ENCODE results near the gene MUC15. TPM values are rescaled to one million over a fixed set of nuclear protein-coding genes. Genes with fewer than 3 reads are reported as not detected.

The MUC15 gene
- total RNA-seq, 1 experiment from 2014 or later: not detected

GRCh38 chr11:26569646-26570045 is 2.4 kb downstream of the MUC15 start:
- Mint-ChIP-seq H3K27me3 (ENCODE audit: low read depth) (no peaks in the 10 kb centered on the region), H3K27ac (no peak overlapping the region), H3K9me3 (no peaks in the 10 kb centered on the region), H3K4me1 (peaks cover 20% of the 10 kb centered on the region), H3K36me3 (no peaks in the 10 kb centered on the region), H3K4me3 (no peak overlapping the region)
- ATAC-seq: no peak
- no peak for TF ChIP-seq IRF2 (CRISPR knock-in tag; IDR thresholded peaks at IDR 0.05; ENCODE audit: borderline replicate concordance, low read depth)
- no peak for TF ChIP-seq TCF7 (CRISPR knock-in tag; IDR thresholded peaks at IDR 0.05; ENCODE audit: low read depth)
- TF ChIP-seq STAT6 (CRISPR knock-in tag; conservative IDR thresholded peaks at IDR 0.05; ENCODE audit: low read depth): no peak
- no peak for TF ChIP-seq RELA (CRISPR knock-in tag; IDR thresholded peaks at IDR 0.05; ENCODE audit: borderline replicate concordance)
- TF ChIP-seq ATF2 (CRISPR knock-in tag; IDR thresholded peaks at IDR 0.05; ENCODE audit: borderline replicate concordance, low read depth): no peak
- no peak for TF ChIP-seq ATF3 (CRISPR knock-in tag; conservative IDR thresholded peaks at IDR 0.05)
- TF ChIP-seq ZNF121 (CRISPR knock-in tag; IDR thresholded peaks at IDR 0.05): no peak
- no peak for DNase-seq (ENCODE audit: low spot score)
- ChIA-PET CTCF (no interaction called here), POLR2A (no interaction called here)

GRCh38 chr11:26558190-26558589 is 13.9 kb downstream of the MUC15 start:
- ATAC-seq (no peak), DNase-seq (ENCODE audit: low spot score) (no peak)
- H3K9me3 Mint-ChIP-seq: no peaks in the 10 kb centered on the region
- CTCF ChIA-PET: no interaction called here
- POLR2A ChIA-PET: no interaction called here
- no peaks in the 10 kb centered on the region for H3K36me3 Mint-ChIP-seq
- 0 out of 2 replicates have a peak, but pooled peaks cover 2% of the 10 kb centered on the region for H3K4me1 Mint-ChIP-seq
- no peak overlapping the region for H3K27ac Mint-ChIP-seq
- no peaks in the 10 kb centered on the region; the same call in 1 of the 2 replicates for H3K27me3 Mint-ChIP-seq (ENCODE audit: low read depth)
- no peak overlapping the region for H3K4me3 Mint-ChIP-seq
- TF ChIP-seq ZNF263 (CRISPR knock-in tag; IDR thresholded peaks at IDR 0.05; ENCODE audit: low read depth): no peak
- TF ChIP-seq NFYB (CRISPR knock-in tag; conservative IDR thresholded peaks at IDR 0.05; ENCODE audit: low read depth): no peak
- TF ChIP-seq NR1H2 (CRISPR knock-in tag; IDR thresholded peaks at IDR 0.05): no peak
- no peak for TF ChIP-seq SMAD4 (CRISPR knock-in tag; IDR thresholded peaks at IDR 0.05)
- TF ChIP-seq ZNF232 (CRISPR knock-in tag; IDR thresholded peaks at IDR 0.05): no peak
- no peak for TF ChIP-seq PRRX2 (CRISPR knock-in tag; IDR thresholded peaks at IDR 0.05)
- TF ChIP-seq NFATC4 (CRISPR knock-in tag; IDR thresholded peaks at IDR 0.05): no peak
- no peak for TF ChIP-seq ZBTB43 (CRISPR knock-in tag; IDR thresholded peaks at IDR 0.05)
- TF ChIP-seq TEAD4 (CRISPR knock-in tag; IDR thresholded peaks at IDR 0.05): no peak
- no peak for TF ChIP-seq OVOL2 (CRISPR knock-in tag; IDR thresholded peaks at IDR 0.05; ENCODE audit: borderline replicate concordance)
- TF ChIP-seq SOX15 (CRISPR knock-in tag; IDR thresholded peaks at IDR 0.05): no peak
- no peak for TF ChIP-seq CTCF (IDR thresholded peaks at IDR 0.05)
- no peak for TF ChIP-seq ZNF425 (CRISPR knock-in tag; conservative IDR thresholded peaks at IDR 0.05)
- TF ChIP-seq ZNF219 (CRISPR knock-in tag; IDR thresholded peaks at IDR 0.05; ENCODE audit: borderline replicate concordance): no peak
- TF ChIP-seq ATF6 (CRISPR knock-in tag; IDR thresholded peaks at IDR 0.05): no peak
- TF ChIP-seq NR3C1 (CRISPR knock-in tag; conservative IDR thresholded peaks at IDR 0.05; ENCODE audit: low read depth): no peak
- no peak for TF ChIP-seq ZNF423 (CRISPR knock-in tag; IDR thresholded peaks at IDR 0.05)
